Left colon (tissue), 2 donors: ENCODE data around the gene INTS4. TPM values are rescaled to one million over a fixed set of nuclear protein-coding genes. Genes with fewer than 3 reads are reported as not detected.
"Not testable (repeated sequence)": the region's sequence is repeated elsewhere in the genome, so short reads cannot be mapped to it uniquely, and the experiment has no call there.

Source experiments
- ATAC-seq: fragments of 200-7000 bp; cut with Tn5 transposase; one replicate; pipeline ENCODE4 v1.9.1; 2020; ENCODE audit warnings: mild to moderate bottlenecking, moderate library complexity
- DNase-seq, 2 donors: peaks; one replicate each; pipeline ENCODE4 v3.0.0-alpha.2; 2020
- intact Hi-C, 2 donors: fragments of 100-400 bp; cut with DNase I in 1 of 2; cut with micrococcal nuclease in 1 of 2; formaldehyde crosslinking; loops; one replicate each; pipeline versions ENCODE4 v1.11.2 to v1.14.0; 2022; cut with DNase I, micrococcal nuclease
- long read RNA-seq: library from polyadenylated mRNA; unstranded; transcript quantifications from one replicate; pipeline ENCODE4 v2.0.0, GENCODE V29; 2021
- total RNA-seq, 2 donors: library from RNA; stranded (reverse); fragmentation: NEBNext Ultra II Directional; extraction: Animal tissue kit (Norgen Biotek cat#: 25700); gene quantifications; one replicate each; pipeline ENCODE4 v1.2.1, GENCODE V29; 2021
- donor health status: DM: no; HTN: no; CAD: no.
- donor health status: DM: yes; HTN: yes; CAD: no.

INTS4 gene, protein sequence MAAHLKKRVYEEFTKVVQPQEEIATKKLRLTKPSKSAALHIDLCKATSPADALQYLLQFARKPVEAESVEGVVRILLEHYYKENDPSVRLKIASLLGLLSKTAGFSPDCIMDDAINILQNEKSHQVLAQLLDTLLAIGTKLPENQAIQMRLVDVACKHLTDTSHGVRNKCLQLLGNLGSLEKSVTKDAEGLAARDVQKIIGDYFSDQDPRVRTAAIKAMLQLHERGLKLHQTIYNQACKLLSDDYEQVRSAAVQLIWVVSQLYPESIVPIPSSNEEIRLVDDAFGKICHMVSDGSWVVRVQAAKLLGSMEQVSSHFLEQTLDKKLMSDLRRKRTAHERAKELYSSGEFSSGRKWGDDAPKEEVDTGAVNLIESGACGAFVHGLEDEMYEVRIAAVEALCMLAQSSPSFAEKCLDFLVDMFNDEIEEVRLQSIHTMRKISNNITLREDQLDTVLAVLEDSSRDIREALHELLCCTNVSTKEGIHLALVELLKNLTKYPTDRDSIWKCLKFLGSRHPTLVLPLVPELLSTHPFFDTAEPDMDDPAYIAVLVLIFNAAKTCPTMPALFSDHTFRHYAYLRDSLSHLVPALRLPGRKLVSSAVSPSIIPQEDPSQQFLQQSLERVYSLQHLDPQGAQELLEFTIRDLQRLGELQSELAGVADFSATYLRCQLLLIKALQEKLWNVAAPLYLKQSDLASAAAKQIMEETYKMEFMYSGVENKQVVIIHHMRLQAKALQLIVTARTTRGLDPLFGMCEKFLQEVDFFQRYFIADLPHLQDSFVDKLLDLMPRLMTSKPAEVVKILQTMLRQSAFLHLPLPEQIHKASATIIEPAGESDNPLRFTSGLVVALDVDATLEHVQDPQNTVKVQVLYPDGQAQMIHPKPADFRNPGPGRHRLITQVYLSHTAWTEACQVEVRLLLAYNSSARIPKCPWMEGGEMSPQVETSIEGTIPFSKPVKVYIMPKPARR
- 10 to 100 TPM; 23.2 to 23.4 TPM for total RNA-seq
- long read RNA-seq, transcript INTS4-209 (23 exons, 3,156 nt) = major isoform, 5 of 7 reads
- long read RNA-seq, partial matches to known transcripts = 1 of 7 reads
- long read RNA-seq, other reads (novel, unspliced or antisense) = 1 of 7 reads

GRCh38 chr11:77994434-77995362, at the start of gene INTS4:
Gene INTS4, minus strand, starts transcription at chr11:77994668. Its CDS starts 25 bp downstream, at chr11:77994643.
- intact Hi-C loops = no loop called here
- DNase-seq = peak; percentile 98 to 100
- peak; percentile 98 for ATAC-seq

- DNase-seq (no peak), ATAC-seq (no peak)
- intact Hi-C loops = no loop called here
Measured at GRCh38 chr11:78041843-78042440, 47.5 kb upstream of the INTS4 start.

- intact Hi-C loops, DNase-seq, ATAC-seq: not testable (repeated sequence)
Measured at GRCh38 chr11:78041380-78041719, 46.9 kb upstream of the INTS4 start.

GRCh38 chr11:78040691-78041379, 46.4 kb upstream of the INTS4 start:
- DNase-seq = no peak
- intact Hi-C loops = no loop called here
- no peak for ATAC-seq

- ATAC-seq = peak; percentile 41
- DNase-seq = peak; percentile 77 to 82
- intact Hi-C loops = no loop called here
Measured at GRCh38 chr11:78039919-78040671, 45.6 kb upstream of the INTS4 start.

GRCh38 chr11:78039391-78039918, 45.0 kb upstream of the INTS4 start:
- intact Hi-C loops = no loop called here
- ATAC-seq (no peak), DNase-seq (no peak)

DNA sequence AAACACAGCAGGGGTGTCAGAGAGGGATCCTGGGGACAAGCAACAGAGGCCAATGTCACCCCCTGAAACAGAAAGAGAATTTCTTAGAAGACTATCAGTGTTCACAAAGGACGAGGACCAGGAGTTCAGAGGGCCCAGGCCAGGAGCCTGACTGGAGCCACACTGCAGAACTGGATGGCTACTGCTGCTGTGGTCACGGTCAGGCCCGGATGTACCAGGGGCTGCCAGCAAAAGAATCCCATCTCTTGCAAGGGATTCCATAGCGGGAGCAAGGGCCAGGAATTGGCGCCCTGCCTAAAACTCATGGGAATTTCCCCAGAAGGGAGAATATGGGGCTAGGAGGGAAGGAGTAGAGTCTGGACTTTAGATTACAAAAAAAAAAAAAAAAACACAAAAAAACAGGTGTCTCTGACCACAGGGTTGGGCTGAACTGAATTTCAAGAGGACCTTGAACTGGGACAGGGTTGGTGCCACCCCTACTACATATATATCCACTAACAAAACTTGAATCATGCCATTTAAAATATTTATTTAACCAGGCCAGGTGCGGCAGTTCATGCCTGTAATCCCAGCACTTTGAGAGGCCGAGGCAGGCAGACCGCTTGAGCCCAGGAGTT, 44.3 kb upstream of the INTS4 start:
- intact Hi-C loops = no loop called here
- peak; percentile 79 to 81 for DNase-seq
- ATAC-seq = peak; percentile 74

DNA sequence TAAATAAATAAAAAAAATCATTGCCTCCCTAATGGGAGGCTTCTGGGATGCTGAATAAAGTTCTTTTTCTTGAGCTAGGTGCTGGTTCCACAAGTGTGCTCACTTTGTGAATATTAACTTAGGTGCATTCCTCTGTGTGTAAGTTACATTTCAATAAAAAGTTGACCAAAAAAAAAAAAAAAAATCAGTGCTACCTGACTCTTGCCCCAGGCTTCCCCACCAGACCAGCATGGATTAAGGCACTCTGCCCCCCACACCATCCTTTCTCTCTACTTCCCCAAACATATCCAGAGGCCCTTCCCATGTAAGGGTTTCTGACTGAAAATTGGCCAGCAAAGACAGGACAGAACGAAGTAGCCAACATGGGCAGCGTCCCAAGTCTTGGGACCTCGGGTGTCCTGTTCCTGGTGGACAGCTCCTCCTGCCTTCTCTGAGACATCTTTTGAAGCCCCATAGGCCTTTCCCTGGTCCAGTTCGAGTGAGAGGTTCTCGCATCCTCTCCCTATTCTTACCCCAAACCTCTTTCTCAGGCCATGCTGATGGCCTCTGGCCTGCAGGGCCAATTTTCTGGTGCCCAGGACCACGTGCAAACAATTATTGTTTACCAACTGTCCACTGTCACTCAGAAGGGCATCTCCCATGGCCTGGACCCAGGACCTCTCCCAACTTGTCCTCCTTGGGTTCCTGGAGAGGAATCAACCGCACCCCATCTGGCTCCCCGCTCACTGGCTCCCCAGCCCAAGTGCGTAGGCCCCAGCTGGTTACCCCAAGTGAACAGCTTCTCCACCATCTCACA, 43.6 kb upstream of the INTS4 start:
- DNase-seq (no peak), ATAC-seq (no peak)
- intact Hi-C loops = no loop called here

DNA sequence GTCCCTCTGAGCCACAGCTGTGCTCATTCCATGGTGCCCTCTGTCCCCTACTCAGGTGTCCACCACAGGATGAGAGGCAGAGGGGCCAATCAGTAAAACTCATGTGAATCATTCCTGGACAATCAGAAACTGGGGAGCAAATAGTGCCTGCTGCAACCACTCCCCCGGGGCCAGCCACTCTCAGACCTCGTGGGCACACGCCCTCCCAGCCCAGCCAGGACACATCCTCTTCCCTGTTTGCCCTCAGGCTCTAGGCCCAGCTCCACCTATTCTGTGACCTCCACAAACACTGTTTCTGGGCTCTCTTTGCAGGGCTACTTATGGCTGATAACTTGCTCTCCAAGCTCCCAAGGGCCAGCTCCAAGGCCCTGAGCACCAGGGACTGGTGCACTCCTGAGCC, 42.6 kb upstream of the INTS4 start:
- DNase-seq (peak; percentile 75 to 85), ATAC-seq (peak; percentile 82)
- intact Hi-C loops = no loop called here

DNA sequence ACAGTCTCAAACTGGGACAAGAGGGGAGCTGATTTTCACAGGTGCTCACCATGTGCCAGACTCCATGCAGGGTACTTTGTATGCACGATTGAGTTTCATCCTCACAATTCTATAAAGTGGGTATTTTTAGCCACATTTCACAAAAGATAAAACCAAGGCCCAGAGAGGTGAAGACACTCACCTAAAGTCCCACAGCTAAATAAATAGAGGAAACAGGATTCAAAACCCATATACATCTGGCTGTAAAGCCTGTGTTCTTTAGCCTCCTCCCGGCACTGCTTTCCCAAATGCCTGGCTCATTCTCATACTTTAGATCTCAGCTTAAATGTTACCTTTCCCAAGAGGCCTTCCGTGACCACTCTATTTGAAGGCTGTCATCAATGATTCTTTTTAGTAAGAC, 41.8 kb upstream of the INTS4 start:
- no peak for DNase-seq
- ATAC-seq = no peak
- intact Hi-C loops = no loop called here

GRCh38 chr11:78034623-78035022, 40.2 kb upstream of the INTS4 start:
- no peak for ATAC-seq
- intact Hi-C loops = no loop called here
- DNase-seq = no peak

DNA sequence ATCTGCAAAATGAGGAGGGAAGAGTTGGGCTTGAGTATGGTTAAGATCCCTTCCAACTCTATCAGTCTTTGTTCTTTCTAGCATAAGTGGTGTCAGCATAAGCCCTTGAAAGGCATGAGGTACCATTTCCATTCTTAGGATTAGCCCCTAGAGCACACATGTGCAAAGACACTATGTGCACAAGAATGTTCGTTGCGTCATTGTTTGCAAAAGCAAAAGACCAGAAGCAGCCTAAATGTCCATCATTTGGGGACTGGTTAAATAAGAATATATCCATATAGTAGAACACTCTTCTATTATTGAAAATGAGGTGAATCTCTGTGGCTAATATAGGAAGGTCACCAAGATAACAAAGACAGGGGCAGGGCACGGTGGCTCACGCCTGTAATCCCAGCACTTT, 38.6 kb upstream of the INTS4 start:
- intact Hi-C loops = no loop called here
- no peak for ATAC-seq

DNA sequence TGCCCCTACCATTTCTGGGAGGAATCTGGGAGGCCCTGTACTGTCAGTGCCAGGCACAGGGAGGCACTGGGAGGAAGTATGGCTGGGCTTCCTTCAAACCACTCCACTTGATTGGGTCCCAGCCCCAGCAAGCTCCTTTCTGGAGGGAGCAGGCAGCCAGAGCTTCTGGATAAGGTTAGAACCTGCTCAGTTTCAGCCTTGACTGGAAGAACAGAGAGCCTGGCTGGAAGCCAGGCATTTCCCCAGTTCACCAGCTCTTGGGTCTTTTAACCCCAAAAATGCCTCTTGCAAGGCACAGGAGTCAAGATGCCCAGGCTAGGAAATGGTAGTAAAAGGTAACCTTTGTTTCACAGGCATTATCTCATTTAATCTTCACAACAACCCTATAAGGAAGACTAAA, 37.6 kb upstream of the INTS4 start:
- intact Hi-C loops = no loop called here
- no peak for ATAC-seq
- no peak for DNase-seq

More for the DNA sequence above, 38.6 kb upstream of the INTS4 start:
- DNase-seq = no peak

- intact Hi-C loops = no loop called here
- ATAC-seq = no peak
- DNase-seq = no peak
Measured at GRCh38 chr11:78031629-78032028, 37.2 kb upstream of the INTS4 start.
